ENCODE measurements around the gene GZMM. TPM values are rescaled to one million over a fixed set of nuclear protein-coding genes. Genes with fewer than 3 reads are reported as not detected.

Gene GZMM
- total and polyA plus RNA-seq, 2 of the 13 experiments (the other 11 are each of a cell fraction or from before 2014, with no cell fraction given): 0.07 TPM; not detected in 1

DNA sequence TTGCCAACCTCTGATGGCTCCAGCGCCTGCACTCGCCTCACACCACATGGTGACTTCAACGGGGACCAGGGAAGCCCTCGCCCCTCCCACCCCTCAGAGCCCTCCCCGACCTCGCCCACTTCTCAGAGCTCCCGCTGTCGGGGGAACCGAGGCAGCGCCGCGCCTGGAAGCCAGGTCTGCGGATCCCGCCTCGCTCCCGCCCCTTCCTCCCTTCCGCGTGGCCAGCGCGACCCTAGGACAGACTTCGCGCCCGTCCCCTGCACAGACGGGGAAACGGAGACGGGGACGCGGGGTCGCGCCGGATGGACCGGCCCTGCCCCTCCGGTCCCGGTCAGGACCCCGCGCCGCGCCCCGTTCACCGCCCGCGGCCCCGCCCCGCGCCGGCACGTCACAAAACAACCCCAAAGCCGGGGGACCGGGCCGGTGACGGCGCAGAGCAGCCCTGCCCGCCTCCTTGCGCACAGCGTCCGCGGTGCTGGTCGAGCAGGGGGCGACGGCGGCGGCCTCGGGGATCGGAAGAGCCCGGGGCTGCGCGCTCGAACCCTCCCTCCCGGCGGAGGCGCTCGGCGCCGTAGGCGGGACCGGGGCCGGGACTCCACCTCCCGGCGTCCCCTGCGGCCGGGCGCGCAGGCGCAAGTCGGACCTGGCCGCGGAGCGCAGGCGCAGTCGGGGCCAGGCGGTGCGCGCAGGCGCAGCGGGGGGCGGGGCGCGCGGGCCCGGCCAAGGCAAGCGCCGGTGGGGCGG is 12.7 kb upstream of the GZMM start:
- peak overlapping the region; percentile 94 for H3K27ac ChIP-seq (ENCODE audit: extremely low read length, insufficient read depth, low read length)
- H3K9me3 ChIP-seq (ENCODE audit: low read length): no peaks in the 10 kb centered on the region
- peaks cover 37% of the 10 kb centered on the region for H3K79me2 ChIP-seq (ENCODE audit: insufficient read depth, low read length)
- no peak overlapping the region for H2AFZ ChIP-seq (ENCODE audit: low read length)
- FAIRE-seq: no peak
- WGBS (ENCODE audit: low lambda C conversion rate): 0% methylated on average over 14 of the region's 103 CpGs
- BruUV-seq (replicated peaks): no TSS peak
- in situ Hi-C loops (cut with HindIII; ENCODE audit: extremely low pct_ligation_motif_present, low pct_unique_long_range_greater_than_20kb): no loop called here
- no peaks in the 10 kb centered on the region for H3K27me3 ChIP-seq (ENCODE audit: control insufficient read depth in 1 of 2, insufficient read depth in 2 of 2, low read length in 2 of 2)
- ATAC-seq: peak; percentile 68
- H3K36me3 ChIP-seq (replicated peaks in 1 of 2; ENCODE audit: control insufficient read depth in 1 of 2, insufficient read depth in 2 of 2, low read length in 2 of 2): peaks cover 7 to 13% of the 10 kb centered on the region in 2 experiments; a peak in 4 of 5 replicates
- intact Hi-C loops (cut with micrococcal nuclease; ENCODE audit: unreplicated experiment): no loop called here
- peak overlapping the region; percentile 76 for H3K4me2 ChIP-seq (ENCODE audit: low read depth, low read length)
- peaks cover 23% of the 10 kb centered on the region; the same call in 1 of the 2 replicates for H4K20me1 ChIP-seq (ENCODE audit: insufficient read depth, low read length)
- POLR2A ChIA-PET: interaction anchor here (0.6 to 3.7 kb wide), 22 partner anchors 7 to 221 kb away, joined by 3 to 33 read pairs (median 5); partner anchors contain the start of genes BSG, POLRMT and TPGS1
- H3K9ac ChIP-seq (ENCODE audit: insufficient read depth, low read depth, low read length): peak overlapping the region; percentile 83
- peak overlapping the region; percentile 63 to 98 (median 97) for H3K4me3 ChIP-seq (replicated peaks in 1 of 3; ENCODE audit: insufficient read depth in 1 of 3, low read depth in 2 of 3, low read length in 3 of 3)
- DNase-seq (ENCODE audit: low spot score): peak; percentile 80
- peaks cover 56% of the 10 kb centered on the region for H3K4me1 ChIP-seq (ENCODE audit: insufficient read depth, low read length)
- CTCF ChIA-PET (ENCODE audit: low intra/inter-chr PET ratio, low total read pairs): interaction anchor here (2.1 kb wide), 1 partner anchor 21 kb away, joined by 16 read pairs; no protein-coding TSS in a partner anchor
- TF ChIP-seq FOSL1 (CRISPR knock-in tag; IDR thresholded peaks at IDR 0.05; ENCODE audit: borderline replicate concordance) (no peak), SPEN (CRISPR knock-in tag; IDR thresholded peaks at IDR 0.05; ENCODE audit: low read depth) (no peak), CREM (IDR thresholded peaks at IDR 0.05) (no peak; the same call in 1 of the 2 replicates), CREM (CRISPR knock-in tag; IDR thresholded peaks at IDR 0.05) (no peak), KDM2A (CRISPR knock-in tag; IDR thresholded peaks at IDR 0.05; ENCODE audit: borderline replicate concordance, low read depth) (peak; percentile 62; the same call in 1 of the 2 replicates), ZNF772 (CRISPR knock-in tag; IDR thresholded peaks at IDR 0.05) (peak; percentile 62; the same call in 1 of the 2 replicates), ZNF704 (CRISPR knock-in tag; IDR thresholded peaks at IDR 0.05; ENCODE audit: borderline replicate concordance) (no peak), ZNF552 (CRISPR knock-in tag; IDR thresholded peaks at IDR 0.05; ENCODE audit: borderline replicate concordance) (peak; percentile 71; the same call in 1 of the 2 replicates)
- TF ChIP-seq, protein P1, sequence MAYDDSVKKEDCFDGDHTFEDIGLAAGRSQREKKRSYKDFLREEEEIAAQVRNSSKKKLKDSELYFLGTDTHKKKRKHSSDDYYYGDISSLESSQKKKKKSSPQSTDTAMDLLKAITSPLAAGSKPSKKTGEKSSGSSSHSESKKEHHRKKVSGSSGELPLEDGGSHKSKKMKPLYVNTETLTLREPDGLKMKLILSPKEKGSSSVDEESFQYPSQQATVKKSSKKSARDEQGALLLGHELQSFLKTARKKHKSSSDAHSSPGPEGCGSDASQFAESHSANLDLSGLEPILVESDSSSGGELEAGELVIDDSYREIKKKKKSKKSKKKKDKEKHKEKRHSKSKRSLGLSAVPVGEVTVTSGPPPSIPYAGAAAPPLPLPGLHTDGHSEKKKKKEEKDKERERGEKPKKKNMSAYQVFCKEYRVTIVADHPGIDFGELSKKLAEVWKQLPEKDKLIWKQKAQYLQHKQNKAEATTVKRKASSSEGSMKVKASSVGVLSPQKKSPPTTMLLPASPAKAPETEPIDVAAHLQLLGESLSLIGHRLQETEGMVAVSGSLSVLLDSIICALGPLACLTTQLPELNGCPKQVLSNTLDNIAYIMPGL (CRISPR knock-in tag; IDR thresholded peaks at IDR 0.05; ENCODE audit: borderline replicate concordance in 1 of 2, low read depth in 1 of 2): peak in 1 of 2 experiments; percentile 56; a peak in 3 of 4 replicates
- TF ChIP-seq, protein P2, sequence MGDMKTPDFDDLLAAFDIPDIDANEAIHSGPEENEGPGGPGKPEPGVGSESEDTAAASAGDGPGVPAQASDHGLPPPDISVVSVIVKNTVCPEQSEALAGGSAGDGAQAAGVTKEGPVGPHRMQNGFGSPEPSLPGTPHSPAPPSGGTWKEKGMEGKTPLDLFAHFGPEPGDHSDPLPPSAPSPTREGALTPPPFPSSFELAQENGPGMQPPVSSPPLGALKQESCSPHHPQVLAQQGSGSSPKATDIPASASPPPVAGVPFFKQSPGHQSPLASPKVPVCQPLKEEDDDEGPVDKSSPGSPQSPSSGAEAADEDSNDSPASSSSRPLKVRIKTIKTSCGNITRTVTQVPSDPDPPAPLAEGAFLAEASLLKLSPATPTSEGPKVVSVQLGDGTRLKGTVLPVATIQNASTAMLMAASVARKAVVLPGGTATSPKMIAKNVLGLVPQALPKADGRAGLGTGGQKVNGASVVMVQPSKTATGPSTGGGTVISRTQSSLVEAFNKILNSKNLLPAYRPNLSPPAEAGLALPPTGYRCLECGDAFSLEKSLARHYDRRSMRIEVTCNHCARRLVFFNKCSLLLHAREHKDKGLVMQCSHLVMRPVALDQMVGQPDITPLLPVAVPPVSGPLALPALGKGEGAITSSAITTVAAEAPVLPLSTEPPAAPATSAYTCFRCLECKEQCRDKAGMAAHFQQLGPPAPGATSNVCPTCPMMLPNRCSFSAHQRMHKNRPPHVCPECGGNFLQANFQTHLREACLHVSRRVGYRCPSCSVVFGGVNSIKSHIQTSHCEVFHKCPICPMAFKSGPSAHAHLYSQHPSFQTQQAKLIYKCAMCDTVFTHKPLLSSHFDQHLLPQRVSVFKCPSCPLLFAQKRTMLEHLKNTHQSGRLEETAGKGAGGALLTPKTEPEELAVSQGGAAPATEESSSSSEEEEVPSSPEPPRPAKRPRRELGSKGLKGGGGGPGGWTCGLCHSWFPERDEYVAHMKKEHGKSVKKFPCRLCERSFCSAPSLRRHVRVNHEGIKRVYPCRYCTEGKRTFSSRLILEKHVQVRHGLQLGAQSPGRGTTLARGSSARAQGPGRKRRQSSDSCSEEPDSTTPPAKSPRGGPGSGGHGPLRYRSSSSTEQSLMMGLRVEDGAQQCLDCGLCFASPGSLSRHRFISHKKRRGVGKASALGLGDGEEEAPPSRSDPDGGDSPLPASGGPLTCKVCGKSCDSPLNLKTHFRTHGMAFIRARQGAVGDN (CRISPR knock-in tag; IDR thresholded peaks at IDR 0.05): peak; percentile 93
- TF ChIP-seq, protein P3, sequence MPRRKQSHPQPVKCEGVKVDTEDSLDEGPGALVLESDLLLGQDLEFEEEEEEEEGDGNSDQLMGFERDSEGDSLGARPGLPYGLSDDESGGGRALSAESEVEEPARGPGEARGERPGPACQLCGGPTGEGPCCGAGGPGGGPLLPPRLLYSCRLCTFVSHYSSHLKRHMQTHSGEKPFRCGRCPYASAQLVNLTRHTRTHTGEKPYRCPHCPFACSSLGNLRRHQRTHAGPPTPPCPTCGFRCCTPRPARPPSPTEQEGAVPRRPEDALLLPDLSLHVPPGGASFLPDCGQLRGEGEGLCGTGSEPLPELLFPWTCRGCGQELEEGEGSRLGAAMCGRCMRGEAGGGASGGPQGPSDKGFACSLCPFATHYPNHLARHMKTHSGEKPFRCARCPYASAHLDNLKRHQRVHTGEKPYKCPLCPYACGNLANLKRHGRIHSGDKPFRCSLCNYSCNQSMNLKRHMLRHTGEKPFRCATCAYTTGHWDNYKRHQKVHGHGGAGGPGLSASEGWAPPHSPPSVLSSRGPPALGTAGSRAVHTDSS (CRISPR knock-in tag; conservative IDR thresholded peaks at IDR 0.05): 0 out of 2 replicates have a peak, but pooled peaks have one; percentile 49

Data from HepG2 (cell line).